Activated T-cell treated with anti-CD3 and anti-CD28 coated beads, Interleukin-2, amount 50 U/mL, for 24 hours (primary cell): Measurements from ENCODE around the gene AKAP8L.

Experiments used
- DNase-seq: peaks from one replicate; pipeline ENCODE4 v3.0.0-alpha.2; 2020
- H3K27ac Mint-ChIP-seq: 2 replicates; pipeline ENCODE4 v1.8.0; 2020; ENCODE audit warnings: mild to moderate bottlenecking, mixed read lengths
- H3K27me3 Mint-ChIP-seq: 2 replicates; pipeline ENCODE4 v1.8.0; 2020; ENCODE audit warnings: mixed read lengths
- H3K36me3 Mint-ChIP-seq: 2 replicates; pipeline ENCODE4 v1.8.0; 2020; ENCODE audit warnings: low read depth, mixed read lengths
- H3K4me1 Mint-ChIP-seq: 2 replicates; pipeline ENCODE4 v1.8.0; 2020; ENCODE audit warnings: low read depth, mixed read lengths
- H3K4me3 Mint-ChIP-seq: 2 replicates; pipeline ENCODE4 v1.8.0; 2020; ENCODE audit warnings: mild to moderate bottlenecking, moderate library complexity, mixed read lengths
- H3K9me3 Mint-ChIP-seq: 2 replicates; pipeline ENCODE4 v1.8.0; 2020; ENCODE audit warnings: mixed read lengths

AKAP8L gene

DNA sequence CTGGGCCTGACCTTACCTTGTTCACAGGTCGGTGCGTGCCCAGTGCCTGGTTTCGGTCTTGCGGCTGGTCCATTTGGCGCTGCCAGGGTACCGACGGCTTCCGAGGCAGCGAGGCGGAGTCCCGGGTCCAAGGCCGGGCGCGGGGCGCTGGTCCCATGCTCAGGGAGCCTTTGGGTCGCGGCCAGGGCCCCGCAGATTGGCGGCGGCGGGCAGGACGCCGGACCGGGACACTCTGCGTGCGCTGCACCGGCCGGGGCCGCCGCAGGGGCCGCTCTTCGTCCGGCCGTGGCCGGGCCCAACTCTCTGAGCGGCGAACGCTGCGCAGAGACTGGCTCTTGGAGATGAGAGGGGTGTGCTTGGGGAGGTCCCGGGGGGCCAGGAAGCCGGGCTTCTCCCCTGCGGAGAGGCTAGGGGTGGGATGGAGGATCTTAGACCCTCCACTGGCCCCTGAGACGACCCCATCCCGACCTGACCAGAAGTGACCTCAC is 34.3 kb upstream of the AKAP8L start:
- Mint-ChIP-seq H3K4me3 (no peak overlapping the region), H3K36me3 (peaks cover 68% of the 10 kb centered on the region), H3K9me3 (peaks cover 2% of the 10 kb centered on the region), H3K27ac (no peak overlapping the region), H3K27me3 (no peaks in the 10 kb centered on the region), H3K4me1 (peaks cover 31% of the 10 kb centered on the region)
- DNase-seq: no peak

DNA sequence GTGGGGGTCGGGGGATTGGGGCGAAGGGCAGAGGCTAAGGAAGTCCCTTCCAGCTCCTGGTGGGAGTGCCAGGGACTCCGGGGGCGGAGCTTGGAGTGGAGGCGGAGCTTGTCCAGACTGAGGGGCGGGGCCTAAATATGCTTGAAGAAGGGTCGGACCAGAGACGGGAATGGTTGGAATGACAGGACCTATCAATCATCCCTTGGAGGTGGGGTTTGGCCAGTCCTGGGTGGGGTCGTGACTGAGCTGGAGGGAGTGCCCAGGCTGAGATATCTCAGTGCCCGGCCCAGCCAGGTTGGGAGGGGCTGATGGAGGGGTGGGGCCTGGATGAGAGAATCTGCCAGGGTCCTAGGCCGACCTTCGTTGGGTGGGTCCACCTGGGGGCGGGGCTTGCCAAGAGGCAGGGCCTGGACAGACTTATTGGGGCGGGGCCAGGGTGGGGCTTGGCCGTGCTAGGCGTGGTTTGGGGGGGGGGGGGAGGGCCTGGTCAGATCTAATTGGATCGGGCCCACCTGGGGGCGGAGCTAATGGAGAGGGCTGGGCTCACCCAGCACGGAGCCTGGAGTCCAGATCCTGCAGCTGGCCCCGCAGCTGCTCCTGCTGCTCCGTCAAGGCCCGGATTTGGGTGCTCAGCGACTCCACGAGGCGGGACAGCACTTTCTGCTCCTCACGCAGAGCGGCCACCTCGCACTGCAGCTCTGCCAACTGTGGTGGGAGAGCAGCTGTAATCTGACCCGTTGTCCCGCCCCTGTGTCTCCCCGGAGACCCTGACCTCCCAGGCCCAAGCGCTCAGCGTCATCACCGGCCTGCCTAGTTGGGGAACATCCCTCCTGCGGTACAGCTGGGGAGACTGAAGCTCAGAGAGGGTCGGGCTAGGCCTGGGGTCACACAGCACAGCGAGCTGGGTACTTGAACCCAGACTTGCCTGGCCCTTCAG is 33.6 kb upstream of the AKAP8L start:
- H3K9me3 Mint-ChIP-seq: peaks cover 2% of the 10 kb centered on the region
- peaks cover 29% of the 10 kb centered on the region for H3K4me1 Mint-ChIP-seq
- peak; percentile 53 for DNase-seq
- H3K27me3 Mint-ChIP-seq: no peaks in the 10 kb centered on the region
- peak overlapping the region; percentile 22 for H3K27ac Mint-ChIP-seq
- H3K36me3 Mint-ChIP-seq: peaks cover 63% of the 10 kb centered on the region
- no peak overlapping the region for H3K4me3 Mint-ChIP-seq

DNA sequence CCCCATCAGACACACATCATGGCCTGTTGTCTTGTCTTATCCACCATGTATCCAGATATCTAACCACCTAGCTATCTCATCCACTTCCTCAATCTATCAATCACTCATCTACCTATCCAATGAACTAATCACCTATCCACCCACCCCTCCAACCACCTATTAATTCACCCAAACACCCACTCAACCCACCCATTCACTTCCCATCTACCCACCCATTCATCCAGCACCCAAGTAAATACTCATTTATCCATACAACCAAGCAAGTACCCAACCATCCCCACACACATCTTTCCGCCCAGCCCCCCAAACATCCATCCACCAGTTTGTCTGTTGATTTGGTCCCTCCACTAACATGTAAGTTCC is 31.7 kb upstream of the AKAP8L start:
- peak overlapping the region; percentile 59 for H3K4me3 Mint-ChIP-seq
- peaks cover 2% of the 10 kb centered on the region for H3K9me3 Mint-ChIP-seq

DNA sequence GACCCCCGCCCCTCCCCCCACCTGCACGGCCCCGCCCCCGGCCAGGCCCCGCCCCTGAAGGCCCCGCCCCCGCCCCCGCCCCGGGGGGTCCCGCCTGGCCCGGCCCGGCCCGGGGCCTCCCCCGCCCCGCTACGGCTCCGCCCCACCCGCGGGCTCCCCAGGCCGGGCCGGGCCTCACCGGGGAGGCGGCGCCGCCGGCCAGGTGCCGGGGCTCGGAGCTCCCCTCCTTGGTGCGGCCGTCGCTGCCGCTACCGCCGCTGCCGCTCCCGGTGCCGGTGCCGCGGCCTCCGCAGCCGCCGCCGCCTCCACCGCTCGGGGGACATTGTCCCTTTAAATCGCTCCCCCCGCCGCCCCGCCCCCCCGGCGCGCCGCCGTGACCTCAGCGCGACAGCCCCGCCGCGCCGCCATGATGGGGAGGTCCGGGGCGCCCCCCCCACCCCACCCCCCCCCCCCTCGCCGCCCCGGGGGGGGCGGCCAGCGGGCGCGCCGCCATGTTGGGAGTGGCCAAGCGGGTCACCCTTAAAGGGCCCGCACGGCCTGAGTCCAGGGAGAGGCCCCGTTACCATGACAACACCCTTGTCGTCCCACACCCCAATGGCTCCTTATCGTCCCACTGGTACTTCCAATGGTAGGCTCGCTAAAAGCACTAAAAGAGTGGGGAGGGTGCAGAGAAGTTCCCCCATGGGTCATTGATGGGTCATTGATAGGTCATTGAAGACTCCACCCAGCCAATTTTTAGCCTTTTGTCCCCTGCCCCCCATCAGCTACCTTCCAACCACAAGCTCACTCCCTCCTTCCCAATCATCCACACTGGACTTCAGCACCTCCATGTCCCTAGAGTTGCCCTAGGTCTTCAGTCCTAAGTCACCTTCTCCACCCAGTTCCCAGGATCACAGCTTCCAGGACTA is 31.1 kb upstream of the AKAP8L start, which contains the start of gene WIZ:
TSS of gene WIZ (minus strand) at position 337 of the 908 bp plus-strand sequence. CDS start 1,649 bp downstream, outside the sequence.
- Mint-ChIP-seq H3K27ac (peak within 1 kb of the TSS; percentile 84), H3K4me1 (peaks cover 24% of the 10 kb centered on the region), H3K27me3 (no peaks in the 10 kb centered on the region), H3K36me3 (peaks cover 44% of the 10 kb centered on the region), H3K4me3 (peak within 1 kb of the TSS; percentile 63), H3K9me3 (peaks cover 2% of the 10 kb centered on the region)
- peak; percentile 93 for DNase-seq

More for the DNA sequence above, 31.7 kb upstream of the AKAP8L start:
- Mint-ChIP-seq H3K27ac (peak overlapping the region; percentile 84), H3K36me3 (peaks cover 50% of the 10 kb centered on the region), H3K4me1 (peaks cover 29% of the 10 kb centered on the region), H3K27me3 (no peaks in the 10 kb centered on the region)
- DNase-seq: no peak

DNA sequence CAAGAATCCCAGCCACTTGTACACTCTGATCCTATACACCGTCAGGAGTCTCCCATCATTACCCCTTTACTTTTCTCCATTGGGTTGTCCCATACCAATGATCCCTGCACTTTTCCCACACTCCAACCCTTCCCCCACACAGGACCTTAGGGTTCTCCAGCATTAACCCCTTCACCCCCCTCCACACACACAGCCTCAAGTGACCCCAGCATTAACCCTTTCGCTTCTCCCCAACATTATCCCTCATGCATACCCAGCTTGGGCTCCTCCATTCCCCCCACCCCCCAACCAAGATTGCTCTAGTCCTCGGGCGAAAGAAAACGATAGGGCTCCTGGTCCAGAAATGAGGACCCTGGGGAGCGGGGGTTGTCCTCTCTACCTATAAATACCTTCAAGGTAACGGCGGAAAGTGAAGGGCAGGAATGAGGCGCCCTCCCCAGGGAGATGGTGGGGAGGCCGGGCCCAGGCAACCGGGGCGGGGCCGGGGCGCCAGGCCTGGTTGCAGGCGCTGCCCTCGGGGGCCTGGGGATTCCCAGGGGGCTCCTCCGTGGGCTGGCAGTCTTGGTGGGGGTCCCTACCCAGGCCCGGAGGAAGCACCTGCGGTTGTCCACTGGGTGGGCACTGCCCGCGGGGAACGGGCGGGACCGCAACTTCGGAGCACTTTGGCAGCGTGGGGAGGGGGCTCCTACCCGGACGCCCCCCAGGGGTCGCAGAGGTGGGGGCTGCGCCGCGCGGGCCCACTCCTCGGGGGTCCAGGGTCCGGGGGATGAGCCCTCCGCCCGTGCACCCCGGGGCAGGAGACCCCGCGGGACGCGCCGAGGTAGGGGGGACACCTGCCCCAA is 30.2 kb upstream of the AKAP8L start:
- DNase-seq: no peak
- H3K36me3 Mint-ChIP-seq: peaks cover 35% of the 10 kb centered on the region

DNA sequence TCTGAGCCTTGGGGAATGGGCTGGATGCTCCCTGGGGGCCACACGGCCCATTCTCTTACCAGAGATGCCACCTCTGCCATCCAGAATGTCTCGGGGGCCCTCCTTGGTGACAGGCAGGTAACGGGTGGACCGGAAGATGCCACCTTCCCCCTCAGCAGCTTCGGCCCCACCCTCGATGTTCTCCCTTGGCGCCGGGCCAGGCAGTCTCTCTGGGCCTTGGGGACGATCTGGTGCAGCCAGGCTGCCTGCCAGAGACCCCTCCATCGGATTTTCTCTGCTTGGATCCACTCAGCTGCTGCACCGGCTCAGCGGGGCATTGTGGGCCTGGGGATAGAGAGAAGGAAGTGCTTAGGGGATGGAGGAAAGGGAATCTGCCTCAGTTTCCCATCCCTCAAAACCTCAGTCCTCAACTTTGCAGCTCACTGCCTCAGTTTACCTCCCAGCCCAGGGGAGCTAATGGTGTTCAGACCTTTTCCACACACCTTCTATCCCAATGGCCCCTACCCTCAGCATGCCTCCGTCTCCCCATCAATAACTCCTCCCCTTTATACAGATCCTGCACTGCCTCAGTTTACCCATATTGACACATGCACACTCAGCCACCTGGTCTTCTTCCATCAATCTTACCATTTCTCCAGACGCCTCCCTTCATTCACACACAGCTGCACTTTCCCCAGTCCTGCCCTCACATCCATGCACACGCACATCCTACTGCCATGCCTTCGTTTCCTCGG is 29.4 kb upstream of the AKAP8L start:
- peaks cover 2% of the 10 kb centered on the region for H3K9me3 Mint-ChIP-seq
- no peaks in the 10 kb centered on the region for H3K27me3 Mint-ChIP-seq

More for the DNA sequence above, 30.2 kb upstream of the AKAP8L start:
- H3K9me3 Mint-ChIP-seq: peaks cover 2% of the 10 kb centered on the region
- H3K4me3 Mint-ChIP-seq: peak overlapping the region; percentile 63
- peaks cover 23% of the 10 kb centered on the region for H3K4me1 Mint-ChIP-seq
- H3K27me3 Mint-ChIP-seq: no peaks in the 10 kb centered on the region
- peak overlapping the region; percentile 67 for H3K27ac Mint-ChIP-seq

DNA sequence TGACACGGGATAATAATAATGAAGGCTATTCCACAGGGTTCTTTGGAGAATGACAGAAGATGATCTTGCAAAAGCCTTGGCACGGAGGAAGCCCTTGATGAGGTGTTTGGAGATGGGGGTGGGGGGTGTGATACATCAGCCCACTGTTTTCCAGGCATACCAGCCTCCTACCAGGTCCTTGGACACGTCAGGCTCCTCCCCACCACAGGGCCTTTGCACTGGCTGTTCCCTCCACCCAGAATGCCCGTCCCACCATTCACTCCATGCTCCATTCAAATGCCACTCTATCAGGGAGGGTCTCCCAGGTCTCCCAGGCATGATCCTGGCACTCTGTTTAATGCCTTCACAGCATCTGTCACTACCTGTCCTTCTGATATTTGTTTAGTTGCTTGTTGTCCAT is 28.3 kb upstream of the AKAP8L start:
- Mint-ChIP-seq H3K4me1 (peaks cover 19% of the 10 kb centered on the region), H3K9me3 (peaks cover 2% of the 10 kb centered on the region), H3K4me3 (no peak overlapping the region), H3K27ac (no peak overlapping the region), H3K36me3 (peaks cover 19% of the 10 kb centered on the region), H3K27me3 (no peaks in the 10 kb centered on the region)
- DNase-seq: no peak

More for the DNA sequence above, 29.4 kb upstream of the AKAP8L start:
- H3K36me3 Mint-ChIP-seq: peaks cover 27% of the 10 kb centered on the region
- peaks cover 19% of the 10 kb centered on the region for H3K4me1 Mint-ChIP-seq
- H3K4me3 Mint-ChIP-seq: peak overlapping the region; percentile 63
- H3K27ac Mint-ChIP-seq: peak overlapping the region; percentile 67
- DNase-seq: no peak

DNA sequence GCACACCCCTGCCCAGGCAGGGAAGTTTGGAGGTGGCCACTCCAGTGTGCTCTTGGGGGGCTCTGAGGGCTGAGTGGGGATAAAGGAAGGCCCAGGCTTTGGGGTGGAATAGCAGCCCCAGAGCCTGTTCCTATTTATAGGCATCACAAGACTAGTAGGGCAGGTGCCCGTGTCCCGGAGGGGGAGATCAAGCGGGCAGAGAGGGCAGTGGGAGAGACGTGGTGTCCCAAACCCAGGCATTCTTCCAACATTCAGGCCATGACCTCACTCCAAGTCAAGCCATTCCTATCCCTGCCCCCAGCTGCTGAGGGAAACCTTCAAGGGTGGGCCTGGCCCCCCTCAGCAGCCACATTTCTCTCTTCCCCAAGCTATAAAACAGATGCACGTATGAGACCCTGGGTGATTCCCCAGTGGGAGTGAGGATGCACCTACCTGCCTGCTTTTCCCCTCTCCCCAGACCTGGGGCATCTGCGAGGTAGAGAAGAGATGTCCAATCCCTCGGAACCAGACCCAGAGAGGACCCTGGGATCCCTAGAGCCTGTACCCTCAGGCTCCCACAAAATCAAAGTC is 27.1 kb upstream of the AKAP8L start:
- peaks cover 7% of the 10 kb centered on the region for H3K36me3 Mint-ChIP-seq
- peaks cover 15% of the 10 kb centered on the region for H3K4me1 Mint-ChIP-seq
- peaks cover 2% of the 10 kb centered on the region for H3K9me3 Mint-ChIP-seq
- DNase-seq: no peak
- H3K4me3 Mint-ChIP-seq: no peak overlapping the region
- no peak overlapping the region for H3K27ac Mint-ChIP-seq
- no peaks in the 10 kb centered on the region for H3K27me3 Mint-ChIP-seq

DNA sequence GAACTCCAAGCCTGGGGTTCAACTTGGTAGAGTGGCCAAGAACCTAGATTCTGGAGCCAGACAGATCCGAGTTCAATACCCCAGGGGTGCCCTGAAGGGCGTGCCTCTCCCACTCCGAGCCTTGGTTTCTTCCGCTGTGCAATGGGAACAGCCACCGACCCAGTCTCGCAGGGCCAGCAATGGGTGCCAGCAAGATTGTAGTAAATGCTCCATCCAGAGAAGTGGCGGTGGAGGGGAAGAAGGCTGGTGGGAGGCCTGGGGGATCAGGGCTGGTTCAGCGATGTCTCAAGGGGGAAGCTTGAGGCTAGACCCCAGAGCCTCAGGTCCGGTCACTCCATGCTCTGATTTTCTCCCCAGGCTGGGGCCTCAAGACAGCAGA is 26.4 kb upstream of the AKAP8L start:
- Mint-ChIP-seq H3K36me3 (peaks cover 2% of the 10 kb centered on the region), H3K4me3 (no peak overlapping the region), H3K27me3 (no peaks in the 10 kb centered on the region), H3K4me1 (peaks cover 9% of the 10 kb centered on the region), H3K27ac (no peak overlapping the region), H3K9me3 (peaks cover under 1% of the 10 kb centered on the region)
- no peak for DNase-seq

DNA sequence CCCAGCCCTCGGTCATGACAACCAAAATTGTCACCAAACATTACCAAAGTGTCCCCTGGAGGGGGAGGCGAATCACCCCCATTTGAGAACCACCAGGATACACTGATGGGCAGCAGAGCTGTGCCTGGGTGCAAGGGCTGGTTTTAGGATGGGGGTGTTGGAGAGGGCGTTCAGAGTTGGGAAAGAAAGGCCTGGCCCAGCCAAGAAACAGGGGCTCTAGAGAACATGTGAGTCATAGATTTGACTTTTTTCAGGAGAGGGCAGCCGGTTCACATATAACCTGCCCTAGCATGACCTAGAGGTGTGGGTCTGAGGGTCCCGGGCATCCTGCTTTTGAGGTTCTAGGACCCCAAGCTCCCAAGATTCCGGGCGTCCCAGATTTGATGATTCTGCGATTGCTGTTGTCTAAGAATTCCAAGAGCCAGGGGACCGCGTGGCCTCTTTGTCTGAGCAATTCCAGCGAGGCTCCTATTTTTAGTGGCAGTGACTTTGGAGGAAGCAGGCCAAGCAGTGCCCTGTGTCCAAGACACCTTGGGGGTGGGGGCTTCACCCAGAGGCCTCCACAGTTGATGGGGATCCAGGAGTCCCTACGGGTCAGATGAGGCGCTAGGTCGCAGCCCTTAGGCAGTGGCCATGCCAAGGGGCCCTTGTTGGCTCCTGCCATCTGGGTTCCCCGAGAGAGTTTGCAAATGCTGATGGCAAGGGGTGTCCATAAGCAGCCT is 25.9 kb upstream of the AKAP8L start:
- no peak overlapping the region for H3K4me3 Mint-ChIP-seq

DNA sequence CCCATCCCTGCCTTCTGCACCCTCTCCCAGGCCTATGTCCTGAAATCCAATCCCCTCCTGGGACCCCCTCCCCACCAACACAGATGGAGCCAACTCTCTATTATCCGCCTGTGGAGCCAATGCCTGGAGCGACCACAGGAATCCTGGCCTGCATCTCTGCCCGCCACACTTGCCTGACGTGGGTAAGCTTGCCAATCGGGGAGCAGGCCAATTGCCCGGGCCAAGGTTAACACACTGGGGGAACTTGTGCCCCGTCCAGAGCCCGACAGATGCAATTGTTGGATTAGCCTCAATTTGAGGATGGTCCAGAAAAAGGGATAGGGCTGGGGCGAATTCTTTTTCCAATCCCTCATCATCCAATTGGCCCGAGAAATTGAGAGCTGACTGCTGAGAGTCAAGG is 25.1 kb upstream of the AKAP8L start:
- no peaks in the 10 kb centered on the region for H3K9me3 Mint-ChIP-seq
- DNase-seq: no peak
- H3K4me3 Mint-ChIP-seq: no peak overlapping the region
- no peaks in the 10 kb centered on the region for H3K27me3 Mint-ChIP-seq
- no peaks in the 10 kb centered on the region for H3K36me3 Mint-ChIP-seq
- H3K27ac Mint-ChIP-seq: no peak overlapping the region
- H3K4me1 Mint-ChIP-seq: peaks cover 5% of the 10 kb centered on the region

More for the DNA sequence above, 25.9 kb upstream of the AKAP8L start:
- H3K27ac Mint-ChIP-seq: no peak overlapping the region
- H3K27me3 Mint-ChIP-seq: no peaks in the 10 kb centered on the region
- H3K9me3 Mint-ChIP-seq: no peaks in the 10 kb centered on the region
- no peaks in the 10 kb centered on the region for H3K36me3 Mint-ChIP-seq
- DNase-seq: no peak
- H3K4me1 Mint-ChIP-seq: peaks cover 6% of the 10 kb centered on the region

DNA sequence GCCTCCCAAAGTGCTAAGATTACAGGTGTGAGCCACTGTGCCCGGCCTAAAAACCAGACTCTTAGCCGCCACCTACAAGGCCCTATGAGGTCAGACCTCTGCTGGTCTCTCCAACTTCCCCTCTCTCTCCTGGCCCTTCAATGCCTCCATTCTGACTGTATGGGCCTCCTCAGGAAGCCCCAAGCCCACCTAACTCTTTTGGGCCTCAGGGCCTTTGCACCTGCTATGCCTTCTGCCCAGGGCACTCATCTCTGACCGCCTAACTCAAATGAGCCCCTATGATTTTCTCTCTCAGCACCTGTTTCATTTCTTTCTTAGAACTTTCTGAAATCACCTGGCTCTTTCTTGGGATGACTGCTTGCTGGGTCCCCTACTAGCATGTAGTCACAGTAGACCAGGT is 24.5 kb upstream of the AKAP8L start:
- Mint-ChIP-seq H3K4me1 (no peaks in the 10 kb centered on the region), H3K27me3 (no peaks in the 10 kb centered on the region), H3K4me3 (no peak overlapping the region), H3K9me3 (no peaks in the 10 kb centered on the region), H3K36me3 (no peaks in the 10 kb centered on the region), H3K27ac (no peak overlapping the region)
- no peak for DNase-seq
